ENCODE results near the gene DHX38.

The DHX38 gene

DNA sequence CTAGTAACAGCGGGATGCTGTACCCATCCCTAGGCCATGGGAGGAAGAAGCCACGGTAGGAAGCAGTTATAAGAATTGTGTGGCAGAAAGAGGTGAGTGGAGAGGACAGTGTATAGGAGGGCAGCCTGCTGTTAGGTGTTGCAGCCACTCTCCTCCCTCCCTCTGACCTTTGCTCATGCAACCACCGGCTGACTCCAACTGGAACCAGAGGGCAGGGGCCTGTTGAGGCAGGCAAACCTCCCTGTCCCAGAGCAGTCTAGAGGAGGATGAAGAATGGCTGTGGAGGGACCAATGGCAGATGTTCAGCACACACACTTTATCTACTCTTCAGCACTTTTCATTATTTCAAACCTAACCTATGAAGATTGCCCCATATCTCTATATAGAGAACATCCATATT is 2.4 kb upstream of the DHX38 start:
- no peak overlapping the region for H3K4me3 ChIP-seq (replicated peaks in 1 of 2; ENCODE audit: low read depth in 2 of 2, low read length in 2 of 2)
- TF ChIP-seq, protein P1, sequence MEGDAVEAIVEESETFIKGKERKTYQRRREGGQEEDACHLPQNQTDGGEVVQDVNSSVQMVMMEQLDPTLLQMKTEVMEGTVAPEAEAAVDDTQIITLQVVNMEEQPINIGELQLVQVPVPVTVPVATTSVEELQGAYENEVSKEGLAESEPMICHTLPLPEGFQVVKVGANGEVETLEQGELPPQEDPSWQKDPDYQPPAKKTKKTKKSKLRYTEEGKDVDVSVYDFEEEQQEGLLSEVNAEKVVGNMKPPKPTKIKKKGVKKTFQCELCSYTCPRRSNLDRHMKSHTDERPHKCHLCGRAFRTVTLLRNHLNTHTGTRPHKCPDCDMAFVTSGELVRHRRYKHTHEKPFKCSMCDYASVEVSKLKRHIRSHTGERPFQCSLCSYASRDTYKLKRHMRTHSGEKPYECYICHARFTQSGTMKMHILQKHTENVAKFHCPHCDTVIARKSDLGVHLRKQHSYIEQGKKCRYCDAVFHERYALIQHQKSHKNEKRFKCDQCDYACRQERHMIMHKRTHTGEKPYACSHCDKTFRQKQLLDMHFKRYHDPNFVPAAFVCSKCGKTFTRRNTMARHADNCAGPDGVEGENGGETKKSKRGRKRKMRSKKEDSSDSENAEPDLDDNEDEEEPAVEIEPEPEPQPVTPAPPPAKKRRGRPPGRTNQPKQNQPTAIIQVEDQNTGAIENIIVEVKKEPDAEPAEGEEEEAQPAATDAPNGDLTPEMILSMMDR (IDR thresholded peaks at IDR 0.05; ENCODE audit: low read depth, low read length): no peak
- DNase-seq (ENCODE audit: low read depth in 2 of 2): no peak

DNA sequence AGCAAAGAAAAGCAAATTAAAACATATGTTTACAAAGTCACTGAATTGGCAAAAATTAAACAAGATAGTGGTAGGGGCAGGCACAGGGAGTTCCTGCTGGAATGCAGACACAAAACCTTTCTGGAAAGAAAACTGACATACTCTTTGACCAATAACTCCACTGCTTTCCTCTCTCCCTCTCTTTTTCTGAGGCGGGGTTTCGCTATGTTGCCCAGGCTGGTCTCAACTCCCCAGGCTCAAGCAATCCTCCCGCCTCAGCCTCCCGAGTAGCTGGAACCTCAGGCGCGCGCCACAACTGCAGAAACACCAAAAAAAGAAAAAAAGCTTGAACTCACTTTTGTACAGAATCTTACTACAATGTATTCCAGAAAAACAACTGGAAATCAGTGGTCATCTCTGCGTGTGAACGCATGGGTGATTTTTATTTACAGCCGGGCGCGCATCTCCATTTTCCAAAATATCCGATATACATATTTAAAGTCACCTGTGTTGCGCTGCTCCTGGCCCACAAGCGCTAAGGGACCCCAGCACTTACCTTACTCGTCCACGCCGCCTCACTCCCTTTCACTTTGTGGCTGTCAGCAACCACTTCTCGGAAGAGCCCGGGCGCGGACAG is 707 bp upstream of the DHX38 start:
- DNase-seq (ENCODE audit: low read depth in 2 of 2): peak; percentile 82 to 83
- peak overlapping the region; percentile 89 to 100 for H3K4me3 ChIP-seq (replicated peaks in 1 of 2; ENCODE audit: low read depth in 2 of 2, low read length in 2 of 2)
- TF ChIP-seq, protein P1 (IDR thresholded peaks at IDR 0.05; ENCODE audit: low read depth, low read length): no peak

DNA sequence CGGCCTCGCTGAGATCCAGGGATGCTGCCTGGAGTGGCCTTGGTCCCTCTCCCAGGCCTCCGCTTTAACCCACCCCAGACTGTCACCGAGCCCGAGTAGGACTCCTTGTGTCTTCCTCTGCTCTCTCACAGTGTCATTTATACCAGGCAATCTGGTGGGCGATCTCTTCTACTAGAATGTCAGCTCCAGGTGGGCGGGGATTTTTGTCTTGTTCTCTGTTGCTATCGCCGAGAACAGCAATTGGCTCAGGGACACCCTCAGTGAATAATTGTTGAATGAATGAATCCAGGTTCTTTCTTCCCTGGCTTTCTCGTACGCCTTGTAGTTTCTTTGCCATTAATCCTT is 591 bp downstream of the DHX38 start:
- peak overlapping the region; percentile 89 to 100 for H3K4me3 ChIP-seq (replicated peaks in 1 of 2; ENCODE audit: low read depth in 2 of 2, low read length in 2 of 2)
- no peak for DNase-seq (ENCODE audit: low read depth in 2 of 2)
- TF ChIP-seq, protein P1 (IDR thresholded peaks at IDR 0.05; ENCODE audit: low read depth, low read length): no peak

DNA sequence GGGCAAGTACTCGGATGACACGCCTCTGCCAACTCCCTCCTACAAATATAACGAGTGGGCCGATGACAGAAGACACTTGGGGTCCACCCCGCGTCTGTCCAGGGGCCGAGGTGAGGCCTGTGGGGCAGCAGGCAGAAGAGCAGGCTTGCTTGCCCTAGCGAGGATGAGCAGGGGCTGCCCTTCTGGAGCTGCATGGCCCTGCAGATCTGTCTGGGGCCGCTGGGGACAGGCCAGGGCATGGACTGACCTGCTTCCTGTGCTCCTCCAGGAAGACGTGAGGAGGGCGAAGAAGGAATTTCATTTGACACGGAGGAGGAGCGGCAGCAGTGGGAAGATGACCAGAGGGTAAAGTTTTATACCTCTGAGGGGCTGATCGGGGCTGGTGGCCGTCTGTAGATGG is 5.3 kb downstream of the DHX38 start:
- no peak overlapping the region for H3K4me3 ChIP-seq (replicated peaks in 1 of 2; ENCODE audit: low read depth in 2 of 2, low read length in 2 of 2)
- TF ChIP-seq, protein P1 (IDR thresholded peaks at IDR 0.05; ENCODE audit: low read depth, low read length): no peak
- no peak for DNase-seq (ENCODE audit: low read depth in 2 of 2)

DNA sequence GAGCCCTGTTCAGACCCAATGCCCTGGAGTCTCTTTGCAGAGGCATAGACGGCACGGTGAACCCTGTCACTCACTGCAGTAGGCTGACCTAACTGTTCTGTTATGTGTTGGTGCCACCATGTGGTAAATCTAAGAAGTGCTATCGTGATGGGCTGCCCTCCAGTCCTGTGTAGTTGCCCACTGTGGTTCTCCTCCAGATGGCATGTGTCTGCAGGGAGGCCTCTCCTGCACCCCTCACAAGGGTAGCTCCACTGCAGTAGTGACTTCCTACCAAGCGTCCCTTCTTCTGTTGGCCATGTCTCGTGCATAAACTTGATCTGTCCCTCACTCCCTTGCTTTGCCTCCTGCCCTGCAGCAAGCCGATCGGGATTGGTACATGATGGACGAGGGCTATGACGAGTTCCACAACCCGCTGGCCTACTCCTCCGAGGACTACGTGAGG is 5.8 kb downstream of the DHX38 start:
- H3K4me3 ChIP-seq (replicated peaks in 1 of 2; ENCODE audit: low read depth in 2 of 2, low read length in 2 of 2): no peak overlapping the region
- TF ChIP-seq, protein P1 (IDR thresholded peaks at IDR 0.05; ENCODE audit: low read depth, low read length): peak; percentile 59
- peak; percentile 66 to 72 for DNase-seq (ENCODE audit: low read depth in 2 of 2)

DNA sequence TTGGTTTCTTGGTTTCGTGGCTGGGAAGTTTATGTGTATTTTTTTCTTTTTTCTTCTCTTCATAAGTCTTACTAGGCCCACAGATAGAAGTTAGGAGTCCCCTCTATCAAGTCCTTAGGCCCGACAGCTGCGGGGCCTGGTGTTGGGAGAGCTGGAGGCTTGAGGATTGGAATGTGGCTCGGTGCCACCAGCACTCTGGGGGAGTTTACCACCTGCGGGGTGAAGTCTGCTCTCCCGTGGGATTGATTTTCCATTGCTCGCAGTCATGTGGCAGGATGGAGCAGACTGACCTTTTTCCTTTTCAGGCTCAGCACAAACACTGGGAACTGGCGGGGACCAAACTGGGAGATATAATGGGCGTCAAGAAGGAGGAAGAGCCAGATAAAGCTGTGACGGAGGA is 7.5 kb downstream of the DHX38 start:
- DNase-seq (ENCODE audit: low read depth in 2 of 2): no peak
- no peak overlapping the region for H3K4me3 ChIP-seq (replicated peaks in 1 of 2; ENCODE audit: low read depth in 2 of 2, low read length in 2 of 2)
- TF ChIP-seq, protein P1 (IDR thresholded peaks at IDR 0.05; ENCODE audit: low read depth, low read length): no peak

DNA sequence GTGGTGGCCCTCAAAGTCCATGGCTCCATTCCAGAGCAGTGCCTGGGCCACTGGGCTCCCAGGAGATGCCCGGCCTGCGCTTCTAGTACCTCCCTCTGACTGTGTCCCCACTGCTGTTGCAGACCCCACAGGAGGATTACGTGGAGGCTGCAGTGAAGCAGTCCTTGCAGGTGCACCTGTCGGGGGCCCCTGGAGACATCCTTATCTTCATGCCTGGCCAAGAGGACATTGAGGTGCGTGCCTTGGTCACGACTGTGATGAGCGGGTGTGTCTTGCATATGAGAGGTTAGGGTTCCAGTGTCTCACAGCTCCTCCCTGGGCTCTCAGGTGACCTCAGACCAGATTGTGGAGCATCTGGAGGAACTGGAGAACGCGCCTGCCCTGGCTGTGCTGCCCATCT is 11.3 kb downstream of the DHX38 start:
- DNase-seq (ENCODE audit: low read depth in 2 of 2): no peak
- TF ChIP-seq, protein P1 (IDR thresholded peaks at IDR 0.05; ENCODE audit: low read depth, low read length): no peak
- H3K4me3 ChIP-seq (replicated peaks in 1 of 2; ENCODE audit: low read depth in 2 of 2, low read length in 2 of 2): no peak overlapping the region

All from cardiac fibroblast (primary cell).